WI38 (cell line): ENCODE measurements around the gene AP5M1.

ENCODE experiments used
- H3K4me3 ChIP-seq: 2 replicates; pipeline ENCODE4 v1.5.1; 2011; ENCODE audit warnings: low read depth, mild to moderate bottlenecking, control low read depth, low read length
- CTCF ChIP-seq: IDR thresholded peaks from 2 replicates; pipeline ENCODE4 v1.5.1; 2012; ENCODE audit warnings: low read depth, mild to moderate bottlenecking, control low read depth, low read length

AP5M1 gene

GRCh38 chr14:57346741-57347140 lies 78.0 kb downstream of the AP5M1 start:
- no peak overlapping the region for H3K4me3 ChIP-seq
- no peak for TF ChIP-seq CTCF
